ENCODE measurements around the gene LY6G5C.

LY6G5C gene

GRCh38 chr6:31691078-31691463, 10.2 kb upstream of the LY6G5C start:
- DNase-seq (ENCODE audit: low spot score), result no peak

- DNase-seq (ENCODE audit: low spot score), result no peak
Observed at GRCh38 chr6:31690231-31691077, 9.6 kb upstream of the LY6G5C start.

GRCh38 chr6:31689249-31690110, 8.6 kb upstream of the LY6G5C start:
- DNase-seq (ENCODE audit: low spot score), result no peak

- no peak for DNase-seq (ENCODE audit: low spot score)
Observed at GRCh38 chr6:31687860-31688693, 7.2 kb upstream of the LY6G5C start.

GRCh38 chr6:31687321-31687720, 6.5 kb upstream of the LY6G5C start:
- DNase-seq (ENCODE audit: low spot score), result no peak

- DNase-seq (ENCODE audit: low spot score), result no peak
Observed at GRCh38 chr6:31686483-31686882, 5.6 kb upstream of the LY6G5C start.

- DNase-seq (ENCODE audit: low spot score), result no peak
Observed at GRCh38 chr6:31683591-31683990, 2.7 kb upstream of the LY6G5C start.

GRCh38 chr6:31681135-31681671, 336 bp upstream of the LY6G5C start:
- peak; percentile 69 for DNase-seq (ENCODE audit: low spot score)

GRCh38 chr6:31677955-31678354, 2.9 kb downstream of the LY6G5C start:
- DNase-seq (ENCODE audit: low spot score), result no peak

GRCh38 chr6:31676904-31677303, 4.0 kb downstream of the LY6G5C start:
- no peak for DNase-seq (ENCODE audit: low spot score)

GRCh38 chr6:31676322-31676903, 4.5 kb downstream of the LY6G5C start:
- no peak for DNase-seq (ENCODE audit: low spot score)

GRCh38 chr6:31669676-31670075, 11.2 kb downstream of the LY6G5C start, which contains the start of gene LY6G5B:
Gene LY6G5B (plus strand): TSS chr6:31669976. CDS start chr6:31670951, 975 bp downstream.
- no peak for DNase-seq (ENCODE audit: low spot score)

- peak; percentile 32 for DNase-seq (ENCODE audit: low spot score)
Observed at GRCh38 chr6:31666337-31666965, 14.4 kb downstream of the LY6G5C start.

- peak; percentile 97 for DNase-seq (ENCODE audit: low spot score)
Observed at GRCh38 chr6:31665501-31666336, 15.1 kb downstream of the LY6G5C start, which contains the start of gene CSNK2B. Gene CSNK2B (plus strand): TSS chr6:31666080. CDS start chr6:31666832, 752 bp downstream.

- DNase-seq (ENCODE audit: low spot score), result peak; percentile 83
Observed at GRCh38 chr6:31664790-31665500, 15.9 kb downstream of the LY6G5C start, which contains the start of gene GPANK1. Gene GPANK1 (minus strand): TSS chr6:31664997. CDS start chr6:31664478, 519 bp downstream.

- peak; percentile 73 for DNase-seq (ENCODE audit: low spot score)
Observed at GRCh38 chr6:31663961-31664789, 16.7 kb downstream of the LY6G5C start.

- DNase-seq (ENCODE audit: low spot score), result no peak
Observed at GRCh38 chr6:31663126-31663960, 17.5 kb downstream of the LY6G5C start.

Data from AG20443 (cell line).